ENCODE data around the gene GAN.
"Not testable (repeated sequence)": the region's sequence is repeated elsewhere in the genome, so short reads cannot be mapped to it uniquely, and the experiment has no call there.

GAN gene

GRCh38 chr16:81401035-81401950, 86.5 kb downstream of the GAN start:
- DNase-seq = no peak

DNA sequence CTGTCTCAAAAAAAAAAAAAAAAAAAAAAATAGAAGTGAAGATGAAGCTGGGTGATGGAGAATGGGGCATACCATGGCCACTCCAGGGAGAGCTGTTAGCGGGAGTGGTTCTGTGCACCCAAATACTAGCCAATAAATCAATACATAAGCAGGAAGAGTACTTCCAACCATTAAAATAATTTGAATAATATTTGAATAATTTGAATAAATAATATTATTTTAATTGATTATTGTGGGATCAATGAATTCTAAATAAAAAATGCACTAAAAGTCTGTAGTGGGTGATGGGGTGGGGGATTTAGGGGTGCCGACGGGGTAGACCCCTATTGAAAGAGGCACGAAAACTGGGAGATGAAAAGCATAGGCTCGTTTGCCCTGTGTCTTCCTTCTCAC, 88.4 kb downstream of the GAN start:
- DNase-seq = no peak

DNA sequence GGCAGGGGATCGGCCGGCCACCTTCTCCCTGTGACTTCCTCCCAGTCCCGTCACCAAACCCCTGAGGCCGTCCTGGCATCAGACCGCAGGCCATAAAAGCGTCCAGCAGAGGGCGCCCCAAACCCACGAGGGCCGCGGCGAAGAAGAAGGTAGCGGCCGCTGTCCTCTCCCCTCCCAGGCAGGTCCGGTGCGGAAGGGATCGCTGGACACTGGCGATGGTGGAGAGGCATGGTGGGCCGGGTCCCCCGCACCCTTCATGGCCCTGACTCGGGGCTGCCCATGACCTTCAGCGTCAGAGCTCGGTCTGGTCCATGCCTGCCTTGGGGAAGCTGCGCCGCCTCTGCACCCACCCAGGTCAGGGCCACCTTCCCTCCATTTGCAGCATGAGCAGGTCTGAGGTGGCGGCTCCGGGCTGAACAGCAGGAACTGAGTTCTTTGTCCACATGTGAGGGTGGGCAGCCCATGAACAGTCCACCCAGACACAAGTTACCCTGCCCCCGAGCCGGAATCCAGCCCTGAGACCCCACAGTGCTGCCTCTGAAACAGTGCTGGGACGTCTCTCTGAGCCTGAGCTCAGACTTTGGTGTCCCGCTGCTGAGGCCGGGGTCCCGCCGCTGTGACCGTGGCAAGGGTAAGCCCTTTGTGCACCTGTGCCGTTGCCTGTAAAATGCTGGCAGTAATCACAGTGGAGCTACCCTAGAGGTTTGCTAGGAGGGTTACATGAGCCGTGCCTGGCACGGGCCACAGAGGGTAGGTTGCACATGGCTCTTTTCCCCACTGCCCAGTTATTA, 89.0 kb downstream of the GAN start:
- peak; percentile 70 for DNase-seq

GRCh38 chr16:81405002-81405401, 90.2 kb downstream of the GAN start:
- not testable (repeated sequence) for DNase-seq

- no peak for DNase-seq
Observed at GRCh38 chr16:81405702-81406113, 90.9 kb downstream of the GAN start.

GRCh38 chr16:81408409-81408950, 93.7 kb downstream of the GAN start:
- no peak for DNase-seq

DNA sequence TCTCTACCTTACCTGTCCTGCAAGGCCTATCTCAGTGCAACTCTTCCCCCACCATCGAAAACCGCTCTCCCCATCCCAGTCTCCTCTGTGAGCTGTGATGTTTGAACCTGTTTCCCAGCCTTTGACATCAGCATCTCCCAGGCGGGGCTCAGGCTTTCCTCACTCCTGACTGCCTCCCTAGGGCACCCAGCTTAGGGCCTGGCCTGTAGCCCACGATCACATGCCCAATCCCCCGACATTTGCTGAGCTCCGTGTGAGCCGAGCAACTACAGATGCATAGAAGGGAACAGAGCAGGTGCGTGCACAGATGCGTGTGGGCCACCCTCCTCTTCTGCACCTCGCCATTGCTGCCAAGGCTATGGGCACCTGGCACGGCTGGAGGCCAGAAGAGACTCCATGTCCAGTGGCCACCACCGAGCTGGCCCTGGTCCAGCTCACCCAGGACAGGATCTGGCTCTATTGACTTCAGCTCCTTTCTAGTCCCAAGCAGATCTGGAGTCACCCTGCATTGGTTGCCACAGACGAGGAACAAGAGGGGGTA, 94.3 kb downstream of the GAN start:
- DNase-seq = no peak

- no peak for DNase-seq
Observed at GRCh38 chr16:81410643-81411293, 96.0 kb downstream of the GAN start.

- no peak for DNase-seq
Observed at GRCh38 chr16:81413245-81413990, 98.7 kb downstream of the GAN start.

- no peak for DNase-seq
Observed at GRCh38 chr16:81415751-81416150, 101.0 kb downstream of the GAN start.

GRCh38 chr16:81416749-81417148, 102.0 kb downstream of the GAN start:
- no peak for DNase-seq

GRCh38 chr16:81417210-81417609, 102.4 kb downstream of the GAN start:
- no peak for DNase-seq

DNA sequence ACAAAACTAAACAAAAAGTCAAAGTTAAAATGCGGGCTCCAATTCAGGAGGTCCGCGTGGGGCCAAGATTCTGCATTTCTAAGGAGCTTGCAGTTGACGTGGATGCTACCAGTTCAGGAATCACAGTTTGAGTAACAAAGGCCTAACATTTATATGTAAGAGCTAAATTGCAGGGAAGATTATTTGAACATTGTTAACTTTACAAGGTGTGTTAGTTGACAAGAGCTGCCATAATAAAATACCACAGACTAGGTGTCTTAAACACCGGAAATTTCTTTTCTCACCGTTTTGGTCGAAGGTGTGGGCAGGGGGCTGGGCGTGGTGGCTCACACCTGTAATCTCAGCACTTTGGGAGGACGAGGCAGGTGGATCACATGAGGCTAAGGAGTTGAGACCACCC, 105.0 kb downstream of the GAN start:
- DNase-seq = no peak

GRCh38 chr16:81421126-81421525, 106.4 kb downstream of the GAN start:
- DNase-seq = no peak

DNA sequence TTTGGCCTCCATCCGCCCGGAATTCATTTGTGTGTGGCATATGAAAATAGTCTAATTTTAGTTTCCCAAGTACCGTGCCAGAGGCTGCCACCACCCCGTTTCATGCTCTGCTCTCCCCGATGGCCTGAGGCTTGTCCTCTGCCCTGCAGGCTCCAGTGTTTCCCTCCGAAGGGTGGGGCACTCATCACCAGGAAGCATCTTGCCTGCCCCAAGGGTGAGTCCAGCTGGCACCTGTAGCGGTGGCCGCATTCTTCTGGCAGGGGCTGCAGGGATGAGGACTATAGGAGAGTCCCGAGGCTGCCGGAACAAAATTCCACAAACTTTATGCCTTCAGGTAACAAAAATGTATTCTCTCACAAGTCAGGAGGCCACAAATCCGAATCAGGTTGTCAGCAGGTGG, 106.8 kb downstream of the GAN start:
- no peak for DNase-seq

GRCh38 chr16:81422153-81422552, 107.4 kb downstream of the GAN start:
- not testable (repeated sequence) for DNase-seq

DNA sequence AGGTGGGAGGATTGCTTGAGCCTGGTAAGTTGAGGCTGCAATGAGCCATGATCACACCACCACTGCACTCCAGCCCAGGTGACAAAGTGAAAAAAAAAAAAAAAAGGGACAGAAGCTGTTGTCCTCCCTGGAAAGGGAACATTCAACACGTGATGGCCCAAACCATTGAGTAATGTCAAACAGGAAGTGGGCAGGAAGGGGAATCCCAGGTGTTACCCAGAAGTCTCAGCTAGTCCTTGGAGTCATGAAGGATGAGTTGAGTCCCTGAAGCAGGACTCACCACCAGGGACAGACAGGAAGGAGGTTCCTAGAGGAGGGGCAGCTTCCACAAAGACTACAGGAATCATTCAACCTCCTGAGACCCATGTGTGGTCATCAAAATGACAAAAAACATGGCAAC, 110.0 kb downstream of the GAN start:
- no peak for DNase-seq

DNA sequence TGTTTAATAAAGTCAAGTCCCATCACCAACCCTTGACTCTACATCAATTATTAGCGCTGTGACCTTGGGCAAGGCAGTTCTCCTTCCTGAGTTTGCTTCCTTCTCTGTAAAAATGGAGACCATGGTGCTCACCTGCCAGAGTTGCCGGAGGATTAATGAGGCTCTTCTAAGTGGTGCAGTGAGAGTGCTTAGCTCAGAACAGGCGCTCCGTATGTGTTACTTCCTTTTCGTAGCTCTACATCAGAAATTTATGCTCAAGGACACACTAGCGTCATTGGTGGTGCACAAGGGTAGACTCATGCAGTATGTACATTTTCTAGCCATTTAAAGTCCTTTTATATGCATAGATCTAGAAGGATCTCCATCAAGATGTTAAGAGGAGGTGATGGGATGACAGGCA, 112.5 kb downstream of the GAN start:
- no peak for DNase-seq

- DNase-seq = no peak
Observed at GRCh38 chr16:81429045-81429521, 114.3 kb downstream of the GAN start.

- no peak for DNase-seq
Observed at GRCh38 chr16:81431554-81432353, 117.0 kb downstream of the GAN start.

DNA sequence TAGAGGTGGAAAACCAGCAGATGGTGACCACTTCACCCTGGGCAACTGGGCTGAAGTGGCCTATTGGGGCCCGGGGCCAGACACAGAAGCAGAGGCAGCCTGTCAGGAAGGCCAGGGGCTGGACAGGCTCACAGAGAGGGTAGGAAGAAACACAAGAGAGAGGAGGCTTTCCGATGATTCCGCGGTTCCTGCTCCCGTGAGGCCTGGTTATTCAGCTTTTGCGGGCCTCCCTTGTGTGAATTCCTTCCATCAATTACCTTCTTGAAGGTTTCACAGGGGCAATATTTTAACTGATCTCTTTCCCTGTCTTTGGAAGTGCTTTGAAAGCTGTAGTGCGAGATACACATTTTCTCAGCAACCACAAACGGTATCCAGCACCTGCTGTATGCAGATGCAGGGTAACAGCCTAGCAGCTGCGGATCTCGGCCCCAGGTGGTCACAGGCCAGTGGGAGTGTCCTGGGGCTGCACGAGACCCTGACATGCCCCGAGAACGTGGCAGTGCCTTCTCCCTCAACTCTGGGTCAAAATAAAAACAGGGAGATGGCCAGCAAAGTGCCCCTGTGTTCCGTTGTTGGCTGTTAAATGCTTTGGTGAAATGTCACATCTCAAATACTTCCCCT, 118.3 kb downstream of the GAN start:
- no peak for DNase-seq

Data from KG1 (cell line).